ENCODE data around the gene CYSLTR2.
"Not testable (repeated sequence)": the region's sequence is repeated elsewhere in the genome, so short reads cannot be mapped to it uniquely, and the experiment has no call there.

CYSLTR2 gene

DNA sequence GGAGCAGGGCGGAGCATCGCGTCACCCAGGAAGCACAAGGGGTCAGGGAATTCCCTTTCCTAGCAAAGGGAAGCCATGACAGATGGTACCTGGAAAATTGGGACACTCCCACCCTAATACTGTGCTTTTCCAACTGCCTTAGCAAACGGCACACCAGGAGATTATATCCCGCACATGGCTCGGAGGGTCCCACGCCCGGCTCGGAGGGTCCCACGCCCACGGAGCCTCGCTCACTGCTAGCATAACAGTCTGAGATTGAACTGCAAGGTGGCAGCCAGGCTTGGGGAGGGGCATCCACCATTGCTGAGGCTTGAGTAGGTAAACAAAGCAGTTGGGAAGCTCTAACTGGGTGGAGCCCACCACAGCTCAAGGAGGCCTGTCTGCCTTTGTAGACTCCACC is 42.9 kb downstream of the CYSLTR2 start:
- not testable (repeated sequence) for DNase-seq

- DNase-seq = no peak
These were observed 53.7 kb downstream of the CYSLTR2 start for GRCh38 chr13:48707405-48707804.

DNA sequence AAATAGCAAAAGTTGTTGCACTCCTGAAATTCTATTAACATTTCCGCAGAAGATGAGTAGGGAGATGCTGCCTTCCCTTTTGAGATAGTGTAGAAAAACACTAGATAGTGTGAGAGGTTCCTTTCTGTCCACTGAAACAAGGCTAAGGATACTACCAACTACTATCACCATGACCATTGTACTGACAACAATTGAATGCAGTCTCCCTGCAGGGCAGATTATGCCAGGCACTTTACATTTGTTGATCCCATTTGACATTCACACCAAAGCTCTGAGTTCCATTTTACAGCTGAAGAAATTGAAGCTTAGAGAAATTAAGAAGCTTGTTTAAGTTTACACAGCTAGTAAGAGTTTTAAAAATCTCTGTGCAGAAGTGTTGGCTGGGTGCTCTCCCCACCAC is 55.0 kb downstream of the CYSLTR2 start:
- no peak for DNase-seq

DNA sequence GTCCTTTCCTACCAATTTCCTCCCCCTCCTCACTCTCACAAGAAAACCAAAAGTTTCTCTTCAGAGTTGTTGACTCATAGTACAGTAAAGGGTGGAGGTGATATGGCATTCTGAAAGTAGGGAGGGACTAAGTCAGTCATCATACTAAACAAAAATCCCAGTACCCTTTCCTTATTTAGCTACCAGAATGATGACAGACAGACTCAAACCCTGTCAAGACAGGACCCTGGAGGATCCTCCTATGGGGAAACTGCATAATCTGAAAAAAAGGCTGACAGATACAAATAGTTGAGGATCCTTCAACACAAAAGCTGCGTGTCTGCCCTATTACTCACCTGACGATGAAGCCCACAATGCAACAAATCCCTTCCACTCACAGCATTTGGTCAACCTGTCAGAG is 55.5 kb downstream of the CYSLTR2 start:
- no peak for DNase-seq

GRCh38 chr13:48710160-48710559 is 56.4 kb downstream of the CYSLTR2 start:
- DNase-seq = no peak

DNA sequence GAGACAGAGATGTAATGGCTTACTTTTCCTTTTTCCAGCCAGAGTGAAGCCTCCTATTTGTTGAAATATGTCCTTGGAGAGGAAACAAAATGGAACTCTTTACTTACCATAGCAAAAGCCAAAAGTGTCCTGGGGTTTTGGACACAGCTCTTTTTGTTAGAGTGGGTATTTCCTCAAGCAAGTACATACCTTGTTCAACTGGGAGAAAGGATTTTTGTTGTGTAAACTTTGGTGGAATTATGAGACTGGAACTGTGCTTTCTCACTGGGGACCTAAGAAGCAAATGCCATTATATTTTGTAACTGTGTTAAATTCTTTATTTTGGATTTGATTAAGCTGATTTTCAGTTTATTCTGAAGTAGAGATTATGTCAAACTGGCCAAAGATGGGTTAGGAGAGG is 58.4 kb downstream of the CYSLTR2 start:
- no peak for DNase-seq

DNA sequence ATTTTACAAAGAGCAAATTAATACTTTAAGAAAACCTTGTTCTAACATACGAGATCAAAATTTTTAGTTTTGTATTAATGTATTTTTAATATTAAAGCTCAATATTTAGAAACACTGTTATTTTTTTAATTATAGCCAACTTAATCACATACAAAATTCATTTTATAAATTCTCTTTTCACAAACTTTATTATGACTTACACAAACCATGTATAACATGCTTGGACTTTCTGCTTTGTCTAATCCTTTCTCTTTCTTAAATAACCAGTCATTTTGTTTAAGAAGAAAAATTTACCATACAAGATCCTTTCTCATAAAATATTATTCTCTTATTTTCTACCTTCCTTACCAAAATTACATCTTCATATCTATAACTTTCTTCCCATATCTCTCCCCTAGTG is 62.2 kb downstream of the CYSLTR2 start:
- DNase-seq = no peak

- DNase-seq = no peak
These were observed 66.9 kb downstream of the CYSLTR2 start for GRCh38 chr13:48720621-48721020.

GRCh38 chr13:48723168-48723567 is 69.4 kb downstream of the CYSLTR2 start:
- DNase-seq = no peak

DNA sequence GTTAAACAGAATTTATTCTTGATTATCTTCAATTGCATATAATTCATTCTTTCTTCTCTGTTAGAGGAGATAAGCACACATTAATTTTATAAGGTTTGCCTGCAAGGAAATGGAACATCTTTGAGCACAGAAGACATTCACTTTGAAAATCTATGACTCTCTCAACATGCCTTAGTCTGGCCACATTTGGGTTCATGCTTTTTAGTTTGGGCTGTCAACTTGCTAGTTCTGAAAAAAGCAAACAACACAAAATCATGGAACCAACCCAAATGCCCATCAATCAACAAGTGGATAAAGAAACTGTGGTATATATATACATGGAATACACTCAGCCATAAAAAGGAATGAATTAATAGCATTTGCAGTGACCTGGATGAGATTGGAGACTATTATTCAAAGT is 71.5 kb downstream of the CYSLTR2 start:
- DNase-seq = no peak

GRCh38 chr13:48726711-48727110 is 73.0 kb downstream of the CYSLTR2 start:
- no peak for DNase-seq

DNA sequence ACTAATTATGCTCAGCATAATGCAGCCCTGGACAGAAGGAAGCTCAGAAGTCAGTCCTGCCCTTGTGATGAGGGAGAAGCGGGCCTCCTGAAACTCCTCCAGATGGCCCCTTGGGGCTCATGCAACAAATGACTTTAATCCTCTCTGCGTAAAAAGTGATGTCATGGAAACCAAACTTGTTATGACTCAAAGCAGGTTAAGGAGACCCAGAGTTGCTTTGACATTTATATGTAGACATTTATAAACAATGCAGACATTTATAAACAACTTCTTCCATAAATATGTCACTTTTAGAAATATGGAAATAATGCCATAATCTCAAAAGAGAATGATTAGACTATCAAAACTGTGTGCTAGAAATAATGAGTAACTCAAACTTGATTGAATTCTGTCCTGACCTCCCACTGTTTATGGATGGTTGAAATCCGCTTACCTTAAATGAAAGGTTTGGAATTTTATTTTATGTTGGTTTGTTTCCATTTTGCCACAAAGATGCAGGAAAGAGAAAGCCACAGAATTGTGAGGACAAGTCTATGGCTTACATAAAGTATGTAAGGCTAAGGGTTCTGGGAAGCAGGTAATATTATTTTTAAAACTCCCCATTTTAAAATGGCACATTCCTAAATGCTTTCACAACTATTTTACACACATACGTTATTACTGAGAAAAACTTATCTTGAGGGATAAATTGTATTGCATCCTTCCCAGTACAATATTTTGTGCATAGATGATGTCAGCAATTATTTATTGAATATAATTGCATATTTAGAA is 73.7 kb downstream of the CYSLTR2 start:
- no peak for DNase-seq

GRCh38 chr13:48728226-48728625 is 74.5 kb downstream of the CYSLTR2 start:
- no peak for DNase-seq

DNA sequence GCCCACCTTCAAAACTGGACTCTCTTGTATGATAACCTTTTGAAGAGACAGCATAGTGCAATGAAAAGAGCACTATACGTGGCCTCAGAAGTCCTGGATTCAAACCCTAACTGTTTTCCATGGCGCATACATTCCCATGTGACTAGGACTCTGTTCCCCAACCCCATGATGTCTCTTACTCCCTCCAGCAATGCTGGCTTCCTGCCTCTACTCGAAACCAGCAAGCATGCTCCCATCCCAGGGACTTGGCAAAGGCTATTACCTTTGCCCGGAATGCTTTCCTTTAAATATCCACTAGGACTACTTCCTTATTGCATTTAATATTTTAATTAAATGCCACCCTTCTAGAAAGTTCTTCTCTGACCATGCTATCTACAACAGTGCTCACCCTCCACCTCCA is 75.1 kb downstream of the CYSLTR2 start:
- DNase-seq = no peak

DNA sequence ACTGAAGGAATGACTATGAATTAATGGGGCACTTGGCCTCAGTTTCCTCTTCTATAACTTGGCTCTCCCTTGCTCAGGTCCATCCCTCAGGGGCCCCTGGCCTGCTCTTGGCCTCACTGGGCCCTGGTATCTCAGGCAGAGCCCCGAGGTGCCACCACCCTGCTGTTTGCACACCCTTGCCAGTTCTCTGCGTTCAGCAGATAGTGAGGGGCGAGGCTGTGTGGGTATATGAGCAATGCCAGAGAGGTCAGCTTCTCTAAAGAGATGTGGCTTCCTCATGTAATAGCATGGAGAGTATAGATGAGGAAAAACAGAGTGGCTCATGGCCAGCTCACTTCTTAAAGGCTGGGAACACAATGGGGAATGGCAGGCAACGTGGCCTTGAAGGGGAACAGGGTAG is 76.1 kb downstream of the CYSLTR2 start:
- no peak for DNase-seq

GRCh38 chr13:48731001-48731658 is 77.4 kb downstream of the CYSLTR2 start:
- DNase-seq = no peak

GRCh38 chr13:48731957-48732569 is 78.3 kb downstream of the CYSLTR2 start:
- DNase-seq = peak; percentile 60

- no peak for DNase-seq
These were observed 80.1 kb downstream of the CYSLTR2 start for GRCh38 chr13:48733739-48734335.

GRCh38 chr13:48735571-48735970 is 81.8 kb downstream of the CYSLTR2 start:
- no peak for DNase-seq

DNA sequence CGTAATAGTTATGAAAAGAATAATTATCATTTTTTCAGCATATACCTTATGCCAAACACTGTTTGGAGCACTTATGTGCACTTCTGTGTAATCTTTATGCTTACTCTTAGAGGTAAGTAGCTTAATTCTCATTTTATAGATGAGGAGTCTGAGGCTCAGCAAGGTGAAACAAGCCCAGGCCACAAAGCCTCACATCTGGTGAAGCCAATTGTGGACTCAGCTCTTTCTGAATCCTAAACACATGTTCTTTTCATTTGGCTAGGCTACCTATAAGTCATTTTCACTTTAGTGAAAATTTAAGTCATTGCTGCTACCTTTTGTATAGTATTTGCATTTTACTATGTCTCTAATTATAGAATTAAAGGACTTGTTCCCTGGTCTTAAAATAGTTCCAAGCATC is 84.0 kb downstream of the CYSLTR2 start:
- DNase-seq = no peak

DNA sequence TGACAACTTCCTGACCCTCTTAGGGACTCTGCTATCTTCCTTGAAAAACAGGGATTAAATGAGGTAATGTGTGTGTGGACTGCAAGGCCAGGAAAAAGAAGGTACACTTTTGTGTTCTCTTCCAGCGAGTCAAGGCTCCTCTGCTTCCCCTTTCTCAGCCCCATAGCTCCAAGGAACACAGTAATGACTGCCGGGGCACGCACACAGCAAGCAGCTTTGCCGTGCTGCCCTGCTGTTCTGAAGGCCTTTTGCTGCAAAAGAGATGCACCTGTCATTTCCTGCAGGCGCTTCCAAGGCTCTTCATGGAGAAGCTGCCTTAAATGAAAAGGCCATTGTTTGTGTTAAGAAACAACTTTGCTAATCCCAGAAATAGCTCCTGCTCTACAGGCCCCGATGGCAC is 84.6 kb downstream of the CYSLTR2 start:
- no peak for DNase-seq

DNA sequence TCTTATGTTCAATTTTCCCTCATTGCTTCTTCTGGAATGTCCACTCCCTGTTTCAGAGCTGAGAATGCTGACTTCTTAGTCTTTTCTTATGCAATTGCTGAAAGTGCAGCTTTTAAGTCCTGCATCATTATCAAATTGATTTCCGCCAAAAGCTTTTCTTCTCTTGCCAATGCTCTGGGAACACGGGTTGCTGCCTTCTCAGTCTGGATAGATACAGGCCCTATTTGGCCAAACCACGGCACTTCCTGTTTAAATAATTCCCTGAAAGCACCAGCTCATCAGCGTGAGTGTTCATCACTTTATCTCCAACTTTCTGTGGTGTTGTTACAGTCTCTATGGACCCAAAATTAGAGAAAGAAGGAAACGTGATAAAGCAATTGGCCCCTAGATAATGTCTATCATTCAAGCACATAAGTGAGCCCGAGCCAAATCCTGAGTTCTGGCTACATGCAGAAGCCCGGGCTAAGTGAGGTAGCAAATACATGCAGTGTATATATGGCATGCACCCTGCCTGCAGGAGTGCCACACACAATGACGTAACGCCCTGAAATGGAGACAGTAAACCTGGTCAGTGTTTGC is 85.7 kb downstream of the CYSLTR2 start:
- no peak for DNase-seq

DNA sequence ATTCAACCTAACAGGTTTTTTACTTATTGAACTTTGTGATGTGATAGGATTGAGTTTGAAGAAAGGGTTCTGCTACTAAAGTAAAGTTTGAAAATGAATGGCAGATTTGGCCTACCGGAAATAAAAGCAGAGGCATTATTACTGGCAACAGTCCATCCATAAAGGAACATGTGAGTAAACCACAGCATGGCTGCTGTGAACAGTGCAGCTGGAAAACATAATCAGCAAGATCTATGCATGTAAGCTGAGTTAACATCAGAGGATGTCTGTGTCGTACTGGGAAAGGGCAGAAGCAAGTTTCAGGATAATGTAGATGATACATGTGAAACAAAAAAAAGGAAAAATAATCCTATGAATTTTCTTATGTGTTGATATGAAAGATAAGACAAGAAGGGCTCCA is 87.6 kb downstream of the CYSLTR2 start:
- no peak for DNase-seq

DNA sequence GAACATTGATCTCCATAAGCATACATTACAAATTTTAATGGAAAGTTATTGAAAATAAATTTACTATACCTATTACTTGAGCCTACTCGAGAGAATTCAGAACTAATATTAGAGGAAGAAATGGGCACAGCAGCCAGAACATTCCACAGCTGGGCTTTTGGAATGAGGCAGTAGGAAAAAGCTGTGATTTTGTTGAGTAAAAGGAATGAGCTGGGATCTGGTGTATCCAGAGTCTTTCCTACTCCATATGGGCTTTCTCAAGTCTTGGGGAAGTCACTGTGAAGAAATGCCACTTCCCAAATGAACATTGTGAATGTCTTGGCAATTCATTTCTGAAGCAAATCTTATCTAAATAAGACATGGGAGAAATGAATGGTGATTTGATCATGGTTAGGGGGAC is 93.1 kb downstream of the CYSLTR2 start:
- DNase-seq = no peak
